H1 (cell line): Measurements from ENCODE around the gene KCNK7. TPM values are rescaled to one million over a fixed set of nuclear protein-coding genes. Genes with fewer than 3 reads are reported as not detected.
A peak's percentile ranks its signal among the peaks of the same experiment; 100 is the strongest.

Experiments used
- BRCA1 ChIP-seq: IDR thresholded peaks from 2 replicates; pipeline ENCODE4 v1.6.1; 2012; ENCODE audit warnings: low read depth, low read length, improper control_type of control experiment
- CHD7 ChIP-seq: fragments of 300-600 bp; sonication (generic); IDR thresholded peaks from 2 replicates; pipeline ENCODE4 v1.7.1; 2012; ENCODE audit warnings: low read length, moderate library complexity, mild to moderate bottlenecking, inconsistent platforms; ENCODE audit not compliant: insufficient replicate concordance
- PHF8 ChIP-seq: fragments of 200-600 bp; sonication (generic); conservative IDR thresholded peaks from 2 replicates; pipeline ENCODE4 v1.7.1; 2012; ENCODE audit warnings: low read depth, mild to moderate bottlenecking, inconsistent platforms, low read length, moderate library complexity
- POLR2AphosphoS5 ChIP-seq: IDR thresholded peaks from 2 replicates; pipeline ENCODE4 v1.6.1; 2011; ENCODE audit warnings: low read depth, low read length
- POU5F1 ChIP-seq: IDR thresholded peaks from 2 replicates; pipeline ENCODE4 v1.6.1; 2011; ENCODE audit warnings: low read depth, mild to moderate bottlenecking, low read length, moderate library complexity
- RXRA ChIP-seq: IDR thresholded peaks from 2 replicates; pipeline ENCODE4 v1.6.1; 2011; ENCODE audit warnings: low read depth, mild to moderate bottlenecking, low read length, moderate library complexity; ENCODE audit not compliant: insufficient read depth
- SIN3A ChIP-seq, 2 experiments: IDR thresholded peaks in 1 of 2; conservative IDR thresholded peaks in 1 of 2; 2 replicates each; pipeline ENCODE4 v1.6.1; 2011 to 2012; ENCODE audit warnings: low read length in 2 of 2, improper control_type of control experiment in 1 of 2, low read depth in 1 of 2, mild to moderate bottlenecking in 1 of 2
- SP4 ChIP-seq: IDR thresholded peaks from 2 replicates; pipeline ENCODE4 v1.6.1; 2012; ENCODE audit warnings: low read length, inconsistent platforms
- TCF12 ChIP-seq: IDR thresholded peaks from 2 replicates; pipeline ENCODE4 v1.6.1; 2011; ENCODE audit warnings: low read depth, mild to moderate bottlenecking, low read length
- TEAD4 ChIP-seq: IDR thresholded peaks from 2 replicates; pipeline ENCODE4 v1.6.1; 2012; ENCODE audit warnings: low read depth, low read length, inconsistent platforms, mixed read lengths
- ZNF274 ChIP-seq: IDR thresholded peaks from 2 replicates; pipeline ENCODE4 v1.7.0; 2012; ENCODE audit warnings: low read length, borderline replicate concordance; ENCODE audit errors: extremely low read depth
- polyA plus RNA-seq, 7 experiments: library from polyadenylated mRNA; depleted of rRNA in 3 of 7; stranded (reverse) in 5 of 7; unstranded in 2 of 7; fragments of >200 nt in 5 of 7; fragments of 200-250 nt in 2 of 7; gene quantifications; 1 replicate in 5 of 7; 2 replicates in 1 of 7; 4 replicates in 1 of 7; pipeline versions ENCODE4 v1.2.1 to v1.2.3, GENCODE V29; 2011 to 2013; ENCODE audit warnings: missing spikeins in 2 of 7, mixed read lengths in 2 of 7
- total RNA-seq: library from RNA; stranded (reverse); fragmentation: NEBNext Ultra II Directional; extraction: Animal tissue kit (Norgen Biotek cat#: 25700); gene quantifications from 2 replicates; pipeline ENCODE4 v1.2.1, GENCODE V29; 2021

Gene KCNK7
- total and polyA plus RNA-seq, 2 of the 8 experiments (the other 6 are each of a cell fraction or from before 2014, with no cell fraction given), result 0.74 to 1.0 TPM

GRCh38 chr11:65615229-65615949 lies 19.8 kb upstream of the KCNK7 start, which contains the start of gene PCNX3 (continued):
- TF ChIP-seq CHD7 (no peak), RXRA (no peak), ZNF274 (no peak), TEAD4 (no peak), SP4 (peak; percentile 93), SIN3A (conservative IDR thresholded peaks at IDR 0.05 in 1 of 2, IDR thresholded peaks at IDR 0.05 in 1 of 2; ENCODE audit: low read depth in 1 of 2, low read length in 2 of 2) (peak; percentile 84 to 88), POU5F1 (no peak), PHF8 (peak; percentile 63; the same call in 1 of the 2 replicates), POLR2AphosphoS5 (no peak; the same call in 1 of the 2 replicates), TCF12 (no peak), BRCA1 (no peak)
